Myocyte (in vitro differentiated cells): ENCODE data around the gene STRAP. TPM values are rescaled to one million over a fixed set of nuclear protein-coding genes. Genes with fewer than 3 reads are reported as not detected.
"Not testable (repeated sequence)": the region's sequence is repeated elsewhere in the genome, so short reads cannot be mapped to it uniquely, and the experiment has no call there.

Experiments
- DNase-seq: peaks from one replicate; pipeline ENCODE4 v3.0.0-alpha.2; 2012; ENCODE audit warnings: low read depth
- total RNA-seq: library from RNA; depleted of rRNA; stranded (reverse); fragments of >200 nt; gene quantifications from 2 replicates; pipeline ENCODE4 v1.2.3, GENCODE V29; 2014

STRAP gene
- total RNA-seq, 1 donor from 2014 or later, result 121 TPM

GRCh38 chr12:15868186-15868585 lies 14.0 kb upstream of the STRAP start:
- DNase-seq, result no peak

- DNase-seq, result no peak
Observed at GRCh38 chr12:15873556-15873955, 8.6 kb upstream of the STRAP start.

- not testable (repeated sequence) for DNase-seq
Observed at GRCh38 chr12:15874556-15875145, 7.5 kb upstream of the STRAP start.

GRCh38 chr12:15875863-15876262 lies 6.3 kb upstream of the STRAP start:
- DNase-seq, result no peak

- no peak for DNase-seq
Observed at GRCh38 chr12:15879413-15879812, 2.8 kb upstream of the STRAP start.

- DNase-seq, result no peak
Observed at GRCh38 chr12:15880721-15881120, 1.5 kb upstream of the STRAP start.

- peak; percentile 17 for DNase-seq
Observed at GRCh38 chr12:15883536-15883935, 1.3 kb downstream of the STRAP start.

- DNase-seq, result no peak
Observed at GRCh38 chr12:15886372-15887042, 4.3 kb downstream of the STRAP start.

GRCh38 chr12:15887043-15887817 lies 5.0 kb downstream of the STRAP start:
- DNase-seq, result no peak

GRCh38 chr12:15892645-15893259 lies 10.6 kb downstream of the STRAP start:
- DNase-seq, result no peak

GRCh38 chr12:15893260-15893659 lies 11.1 kb downstream of the STRAP start:
- DNase-seq, result no peak

- no peak for DNase-seq
Observed at GRCh38 chr12:15896867-15897266, 14.7 kb downstream of the STRAP start.

- DNase-seq, result no peak
Observed at GRCh38 chr12:15897433-15897832, 15.2 kb downstream of the STRAP start.

- DNase-seq, result peak; percentile 45
Observed at GRCh38 chr12:15899282-15899870, 17.2 kb downstream of the STRAP start.

- no peak for DNase-seq
Observed at GRCh38 chr12:15904378-15904920, 22.3 kb downstream of the STRAP start.

- DNase-seq, result no peak
Observed at GRCh38 chr12:15910468-15910863, 28.3 kb downstream of the STRAP start.

- DNase-seq, result peak; percentile 86
Observed at GRCh38 chr12:15910864-15911721, 28.9 kb downstream of the STRAP start, which contains the start of gene DERA. TSS of gene DERA (plus strand) at chr12:15911332. CDS start at chr12:15911384, 52 bp downstream.

- peak; percentile 16 for DNase-seq
Observed at GRCh38 chr12:15911931-15912330, 29.7 kb downstream of the STRAP start.

GRCh38 chr12:15914131-15914530 lies 31.9 kb downstream of the STRAP start:
- not testable (repeated sequence) for DNase-seq

- DNase-seq, result no peak
Observed at GRCh38 chr12:15918066-15918465, 35.9 kb downstream of the STRAP start.
